Measurements from ENCODE around the gene WNT5A.
A peak's percentile ranks its signal among the peaks of the same experiment; 100 is the strongest.

WNT5A gene

DNA sequence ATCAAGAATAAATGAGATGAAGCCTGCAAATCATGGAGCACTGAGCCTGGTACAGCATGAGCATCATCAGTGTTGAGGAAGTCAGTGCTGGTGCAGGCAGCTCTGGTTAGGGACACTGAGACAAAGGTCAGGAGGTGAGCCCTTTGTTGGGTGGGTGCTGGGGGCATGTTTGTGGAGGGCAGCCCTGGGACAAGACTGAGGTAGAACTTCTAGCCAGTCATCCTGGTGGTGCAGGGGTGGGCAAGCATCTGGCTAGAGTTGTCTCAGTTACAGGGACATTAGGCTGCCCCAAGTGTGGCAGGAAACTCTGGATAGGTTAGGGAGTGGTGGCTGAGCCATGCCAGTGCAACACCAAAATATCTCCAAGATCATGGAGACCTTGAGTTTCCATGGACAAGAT lies 27.3 kb downstream of the WNT5A start:
- H3K9me3 Mint-ChIP-seq, result no peaks in the 10 kb centered on the region
- TF ChIP-seq, protein P1, sequence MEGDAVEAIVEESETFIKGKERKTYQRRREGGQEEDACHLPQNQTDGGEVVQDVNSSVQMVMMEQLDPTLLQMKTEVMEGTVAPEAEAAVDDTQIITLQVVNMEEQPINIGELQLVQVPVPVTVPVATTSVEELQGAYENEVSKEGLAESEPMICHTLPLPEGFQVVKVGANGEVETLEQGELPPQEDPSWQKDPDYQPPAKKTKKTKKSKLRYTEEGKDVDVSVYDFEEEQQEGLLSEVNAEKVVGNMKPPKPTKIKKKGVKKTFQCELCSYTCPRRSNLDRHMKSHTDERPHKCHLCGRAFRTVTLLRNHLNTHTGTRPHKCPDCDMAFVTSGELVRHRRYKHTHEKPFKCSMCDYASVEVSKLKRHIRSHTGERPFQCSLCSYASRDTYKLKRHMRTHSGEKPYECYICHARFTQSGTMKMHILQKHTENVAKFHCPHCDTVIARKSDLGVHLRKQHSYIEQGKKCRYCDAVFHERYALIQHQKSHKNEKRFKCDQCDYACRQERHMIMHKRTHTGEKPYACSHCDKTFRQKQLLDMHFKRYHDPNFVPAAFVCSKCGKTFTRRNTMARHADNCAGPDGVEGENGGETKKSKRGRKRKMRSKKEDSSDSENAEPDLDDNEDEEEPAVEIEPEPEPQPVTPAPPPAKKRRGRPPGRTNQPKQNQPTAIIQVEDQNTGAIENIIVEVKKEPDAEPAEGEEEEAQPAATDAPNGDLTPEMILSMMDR (IDR thresholded peaks at IDR 0.05; ENCODE audit: unreplicated experiment in 3 of 3), result no peak
- no peak overlapping the region for H3K27ac Mint-ChIP-seq
- H3K4me1 Mint-ChIP-seq, result no peaks in the 10 kb centered on the region
- peaks cover 9% of the 10 kb centered on the region for H3K27me3 Mint-ChIP-seq (ENCODE audit: low read depth)
- H3K36me3 Mint-ChIP-seq (ENCODE audit: low read depth), result no peaks in the 10 kb centered on the region
- no peak overlapping the region for H3K4me3 Mint-ChIP-seq

- TF ChIP-seq, protein P1 (IDR thresholded peaks at IDR 0.05; ENCODE audit: unreplicated experiment in 3 of 3), result no peak
- Mint-ChIP-seq H3K9me3 (no peaks in the 10 kb centered on the region), H3K27me3 (ENCODE audit: low read depth) (peaks cover 9% of the 10 kb centered on the region), H3K4me3 (no peak overlapping the region), H3K36me3 (ENCODE audit: low read depth) (no peaks in the 10 kb centered on the region), H3K4me1 (peaks cover 5% of the 10 kb centered on the region), H3K27ac (no peak overlapping the region)
These were observed 28.8 kb downstream of the WNT5A start for GRCh38 chr3:55458181-55458790.

DNA sequence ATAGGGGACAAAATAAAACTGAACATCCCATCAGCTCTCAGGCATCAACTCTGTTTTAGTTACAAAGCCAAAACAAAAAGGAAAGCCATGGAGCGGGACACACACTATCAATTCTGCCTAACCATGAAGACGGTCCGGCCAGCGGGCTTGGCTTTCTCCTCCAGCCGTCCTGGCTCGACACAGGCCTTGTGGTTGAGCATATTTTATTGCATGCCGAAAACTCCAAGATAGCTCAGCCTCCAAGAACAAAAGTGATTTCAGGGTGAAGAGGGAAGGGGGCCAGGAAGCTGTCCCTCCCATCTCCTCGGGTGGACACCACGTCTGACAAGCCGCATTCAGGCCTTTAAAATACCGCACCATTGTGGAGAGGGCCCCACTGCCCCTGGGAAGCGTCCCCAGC lies 31.2 kb downstream of the WNT5A start:
- no peaks in the 10 kb centered on the region for H3K36me3 Mint-ChIP-seq (ENCODE audit: low read depth)
- no peak overlapping the region for H3K4me3 Mint-ChIP-seq
- peak overlapping the region in 2 of 3 experiments; percentile 28 to 61 for H3K27ac Mint-ChIP-seq
- peaks cover 8% of the 10 kb centered on the region for H3K27me3 Mint-ChIP-seq (ENCODE audit: low read depth)
- TF ChIP-seq, protein P1 (IDR thresholded peaks at IDR 0.05; ENCODE audit: unreplicated experiment in 3 of 3), result no peak
- H3K9me3 Mint-ChIP-seq, result no peaks in the 10 kb centered on the region
- H3K4me1 Mint-ChIP-seq, result peaks cover 5% of the 10 kb centered on the region

DNA sequence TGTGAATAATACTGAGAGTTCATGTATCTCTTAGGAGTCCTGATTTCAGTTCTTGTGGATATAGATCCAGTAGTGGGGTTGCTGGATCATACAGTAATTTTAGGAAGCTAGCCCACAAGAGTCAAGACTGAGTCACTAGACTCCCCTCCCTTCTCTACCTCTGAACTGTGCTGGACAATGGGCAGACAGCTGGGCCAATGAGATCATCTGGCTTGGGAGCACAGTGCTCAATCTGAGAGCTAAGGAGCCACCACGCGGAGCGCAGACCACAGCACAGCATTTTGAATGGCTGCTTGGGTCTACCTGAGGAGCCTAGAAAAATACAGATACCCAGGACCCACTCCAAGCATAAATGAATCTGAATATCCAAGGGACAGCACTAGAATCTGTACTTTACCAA lies 32.5 kb downstream of the WNT5A start:
- Mint-ChIP-seq H3K36me3 (ENCODE audit: low read depth) (no peaks in the 10 kb centered on the region), H3K9me3 (no peaks in the 10 kb centered on the region), H3K4me1 (peaks cover 5% of the 10 kb centered on the region), H3K27me3 (ENCODE audit: low read depth) (peaks cover 11% of the 10 kb centered on the region), H3K27ac (no peak overlapping the region), H3K4me3 (no peak overlapping the region)
- TF ChIP-seq, protein P1 (IDR thresholded peaks at IDR 0.05; ENCODE audit: unreplicated experiment in 3 of 3), result no peak

DNA sequence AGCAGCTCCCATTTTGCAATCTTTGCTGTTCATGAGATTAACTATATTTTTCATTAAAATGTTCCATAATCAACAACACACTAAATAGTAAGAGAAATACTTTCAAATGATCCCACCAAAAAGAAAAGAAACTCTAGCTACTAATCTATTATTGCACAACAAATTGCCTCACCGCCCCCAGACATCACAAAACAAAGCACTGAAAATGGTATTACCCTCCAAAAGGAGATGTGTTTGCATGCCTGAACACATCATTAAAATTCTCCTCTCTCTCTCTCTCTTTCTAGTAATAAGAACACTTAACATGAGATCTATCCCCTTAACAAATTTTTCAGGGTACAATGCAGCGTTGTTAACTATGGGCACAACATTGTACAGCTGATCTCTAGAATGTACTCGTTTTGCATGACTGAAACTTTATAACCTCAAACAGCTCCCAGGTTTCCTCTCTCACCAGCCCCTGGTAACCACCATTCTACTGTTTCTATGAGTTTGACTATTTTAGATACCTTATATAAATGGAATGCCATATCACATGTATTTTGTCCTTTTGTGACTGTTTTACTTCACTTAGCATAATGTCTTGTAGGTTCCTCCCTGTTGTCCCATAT lies 33.1 kb downstream of the WNT5A start:
- H3K4me1 Mint-ChIP-seq, result peaks cover 5% of the 10 kb centered on the region
- no peaks in the 10 kb centered on the region for H3K36me3 Mint-ChIP-seq (ENCODE audit: low read depth)
- H3K4me3 Mint-ChIP-seq, result no peak overlapping the region

More for the DNA sequence above, 33.1 kb downstream of the WNT5A start:
- Mint-ChIP-seq H3K27ac (peak overlapping the region in 1 of 3 experiments; percentile 0), H3K27me3 (ENCODE audit: low read depth) (peaks cover 11% of the 10 kb centered on the region), H3K9me3 (no peaks in the 10 kb centered on the region)
- TF ChIP-seq, protein P1 (IDR thresholded peaks at IDR 0.05; ENCODE audit: unreplicated experiment in 3 of 3), result no peak

All from nephron (organoid).